ENCODE data around the gene CACNA1H.

Gene CACNA1H

GRCh38 chr16:1159325-1159972, 6.5 kb downstream of the CACNA1H start:
- DNase-seq, result no peak

- DNase-seq, result no peak
Observed at GRCh38 chr16:1159973-1160772, 7.3 kb downstream of the CACNA1H start.

- no peak for DNase-seq
Observed at GRCh38 chr16:1160773-1161348, 8.0 kb downstream of the CACNA1H start.

GRCh38 chr16:1162701-1163566, 10.0 kb downstream of the CACNA1H start:
- DNase-seq, result no peak

- no peak for DNase-seq
Observed at GRCh38 chr16:1163567-1164055, 10.7 kb downstream of the CACNA1H start.

- no peak for DNase-seq
Observed at GRCh38 chr16:1164382-1164781, 11.5 kb downstream of the CACNA1H start.

- no peak for DNase-seq
Observed at GRCh38 chr16:1164975-1165374, 12.1 kb downstream of the CACNA1H start.

- no peak for DNase-seq
Observed at GRCh38 chr16:1165511-1165910, 12.6 kb downstream of the CACNA1H start.

- no peak for DNase-seq
Observed at GRCh38 chr16:1167276-1168107, 14.6 kb downstream of the CACNA1H start.

GRCh38 chr16:1168837-1169236, 15.9 kb downstream of the CACNA1H start:
- DNase-seq, result no peak

- no peak for DNase-seq
Observed at GRCh38 chr16:1169285-1170075, 16.6 kb downstream of the CACNA1H start.

- no peak for DNase-seq
Observed at GRCh38 chr16:1170076-1170418, 17.1 kb downstream of the CACNA1H start.

GRCh38 chr16:1171001-1171400, 18.1 kb downstream of the CACNA1H start:
- no peak for DNase-seq

GRCh38 chr16:1171854-1172428, 19.0 kb downstream of the CACNA1H start:
- DNase-seq, result no peak

- DNase-seq, result no peak
Observed at GRCh38 chr16:1172651-1173050, 19.7 kb downstream of the CACNA1H start.

- DNase-seq, result no peak
Observed at GRCh38 chr16:1173788-1174451, 21.0 kb downstream of the CACNA1H start.

- no peak for DNase-seq
Observed at GRCh38 chr16:1174477-1175357, 21.8 kb downstream of the CACNA1H start.

GRCh38 chr16:1175566-1176279, 22.8 kb downstream of the CACNA1H start:
- DNase-seq, result no peak
